A673 (cell line): ENCODE data around the gene GFOD2.

Source experiments
- CTCF ChIP-seq: fragments of 300-800, 200-600 bp; sonication (generic); conservative IDR thresholded peaks from 2 replicates; pipeline ENCODE4 v1.5.1; 2017; ENCODE audit warnings: low read depth, mild to moderate bottlenecking, antibody characterized with exemption, low read length, moderate library complexity, mixed read lengths
- EZH2 ChIP-seq: fragments of 200-600 bp; sonication (generic); IDR thresholded peaks from 2 replicates; pipeline ENCODE4 v1.6.1; 2017; ENCODE audit warnings: borderline replicate concordance, low read depth, mild to moderate bottlenecking, mixed read lengths, antibody characterized with exemption, low read length; ENCODE audit not compliant: poor library complexity, severe bottlenecking

GRCh38 chr16:67637625-67638024, 81.5 kb downstream of the GFOD2 start:
- no peak for TF ChIP-seq EZH2
- no peak for TF ChIP-seq CTCF
